ENCODE data around the gene LPP. TPM values are rescaled to one million over a fixed set of nuclear protein-coding genes. Genes with fewer than 3 reads are reported as not detected.

Gene LPP
- total RNA-seq, 1 experiment from 2014 or later = 120 TPM

GRCh38 chr3:188680189-188680588, 526.2 kb downstream of the LPP start:
- intact Hi-C loops (cut with micrococcal nuclease; ENCODE audit: unreplicated experiment) = no loop called here
- DNase-seq = no peak
- no peaks in the 10 kb centered on the region for H3K27me3 Mint-ChIP-seq (ENCODE audit: insufficient read depth, unreplicated experiment)
- peaks cover 10% of the 10 kb centered on the region for H3K36me3 Mint-ChIP-seq (ENCODE audit: insufficient read depth, unreplicated experiment)
- no peaks in the 10 kb centered on the region for H3K27me3 ChIP-seq (replicated peaks; ENCODE audit: control insufficient read depth, insufficient read depth, low read length)
- H3K4me3 ChIP-seq (ENCODE audit: low read depth, low read length) = no peak overlapping the region
- no TSS peak for BruUV-seq (replicated peaks)
- peaks cover 20% of the 10 kb centered on the region for H3K4me1 Mint-ChIP-seq (ENCODE audit: low read depth, unreplicated experiment)
- peaks cover 31% of the 10 kb centered on the region for H3K4me1 ChIP-seq
- CTCF ChIA-PET = no interaction called here
- POLR2A ChIA-PET = no interaction called here
- no peak for TF ChIP-seq CTCF (IDR thresholded peaks at IDR 0.05; ENCODE audit: insufficient read depth in 1 of 2, low read depth in 1 of 2, low read length in 1 of 2, severe bottlenecking in 1 of 2, unreplicated experiment in 1 of 2)
- H3K9me3 Mint-ChIP-seq (ENCODE audit: unreplicated experiment) = no peaks in the 10 kb centered on the region
- H3K27ac Mint-ChIP-seq (ENCODE audit: unreplicated experiment) = peak overlapping the region; percentile 7
- H3K4me3 Mint-ChIP-seq (ENCODE audit: unreplicated experiment) = no peak overlapping the region
- no peaks in the 10 kb centered on the region for H3K36me3 ChIP-seq (ENCODE audit: control insufficient read depth, insufficient read depth, low read length)
- H3K9me3 ChIP-seq = no peaks in the 10 kb centered on the region

- intact Hi-C loops (cut with micrococcal nuclease; ENCODE audit: unreplicated experiment) = no loop called here
Observed at GRCh38 chr3:188680605-188681004, 526.6 kb downstream of the LPP start.

GRCh38 chr3:188682316-188682715, 528.4 kb downstream of the LPP start:
- no peak overlapping the region for H3K4me3 ChIP-seq (ENCODE audit: low read depth, low read length)
- no peaks in the 10 kb centered on the region for H3K36me3 ChIP-seq (ENCODE audit: control insufficient read depth, insufficient read depth, low read length)
- no TSS peak for BruUV-seq (replicated peaks)
- peaks cover 29% of the 10 kb centered on the region for H3K4me1 ChIP-seq
- intact Hi-C loops (cut with micrococcal nuclease; ENCODE audit: unreplicated experiment) = no loop called here
- Mint-ChIP-seq H3K27me3 (ENCODE audit: insufficient read depth, unreplicated experiment) (no peaks in the 10 kb centered on the region), H3K9me3 (ENCODE audit: unreplicated experiment) (no peaks in the 10 kb centered on the region), H3K4me3 (ENCODE audit: unreplicated experiment) (no peak overlapping the region), H3K27ac (ENCODE audit: unreplicated experiment) (no peak overlapping the region), H3K36me3 (ENCODE audit: insufficient read depth, unreplicated experiment) (peaks cover 11% of the 10 kb centered on the region), H3K4me1 (ENCODE audit: low read depth, unreplicated experiment) (peaks cover 29% of the 10 kb centered on the region)
- ChIA-PET CTCF (no interaction called here), POLR2A (no interaction called here)
- no peaks in the 10 kb centered on the region for H3K9me3 ChIP-seq
- no peak for TF ChIP-seq CTCF (IDR thresholded peaks at IDR 0.05; ENCODE audit: insufficient read depth in 1 of 2, low read depth in 1 of 2, low read length in 1 of 2, severe bottlenecking in 1 of 2, unreplicated experiment in 1 of 2)
- no peaks in the 10 kb centered on the region for H3K27me3 ChIP-seq (replicated peaks; ENCODE audit: control insufficient read depth, insufficient read depth, low read length)
- DNase-seq = no peak

More at GRCh38 chr3:188680605-188681004, 526.6 kb downstream of the LPP start:
- no peaks in the 10 kb centered on the region for H3K27me3 ChIP-seq (replicated peaks; ENCODE audit: control insufficient read depth, insufficient read depth, low read length)
- peaks cover 22% of the 10 kb centered on the region for H3K4me1 Mint-ChIP-seq (ENCODE audit: low read depth, unreplicated experiment)
- H3K36me3 Mint-ChIP-seq (ENCODE audit: insufficient read depth, unreplicated experiment) = peaks cover 11% of the 10 kb centered on the region
- CTCF ChIA-PET = no interaction called here
- H3K36me3 ChIP-seq (ENCODE audit: control insufficient read depth, insufficient read depth, low read length) = no peaks in the 10 kb centered on the region
- no peaks in the 10 kb centered on the region for H3K9me3 ChIP-seq
- BruUV-seq (replicated peaks) = no TSS peak
- H3K9me3 Mint-ChIP-seq (ENCODE audit: unreplicated experiment) = no peaks in the 10 kb centered on the region
- no peak overlapping the region for H3K4me3 Mint-ChIP-seq (ENCODE audit: unreplicated experiment)
- H3K27me3 Mint-ChIP-seq (ENCODE audit: insufficient read depth, unreplicated experiment) = no peaks in the 10 kb centered on the region
- no peak for DNase-seq
- no peak overlapping the region for H3K4me3 ChIP-seq (ENCODE audit: low read depth, low read length)
- peaks cover 29% of the 10 kb centered on the region for H3K4me1 ChIP-seq
- POLR2A ChIA-PET = no interaction called here
- H3K27ac Mint-ChIP-seq (ENCODE audit: unreplicated experiment) = no peak overlapping the region
- no peak for TF ChIP-seq CTCF (IDR thresholded peaks at IDR 0.05; ENCODE audit: insufficient read depth in 1 of 2, low read depth in 1 of 2, low read length in 1 of 2, severe bottlenecking in 1 of 2, unreplicated experiment in 1 of 2)

Measured in Caco-2 (cell line).